Measurements from ENCODE around the gene DDX24.

DDX24 gene

GRCh38 chr14:94112513-94113063 is 31.6 kb upstream of the DDX24 start:
- TF ChIP-seq TCF12 (IDR thresholded peaks at IDR 0.05; ENCODE audit: low read depth), result no peak
- TF ChIP-seq ZBTB7A (IDR thresholded peaks at IDR 0.05; ENCODE audit: low read depth), result no peak
- no peak for TF ChIP-seq CEBPB (IDR thresholded peaks at IDR 0.05)
- TF ChIP-seq RAD21 (IDR thresholded peaks at IDR 0.05; ENCODE audit: low read depth), result no peak
- no peak for TF ChIP-seq TEAD4 (IDR thresholded peaks at IDR 0.05)
- TF ChIP-seq NFIC (IDR thresholded peaks at IDR 0.05), result no peak
- TF ChIP-seq, protein P1, sequence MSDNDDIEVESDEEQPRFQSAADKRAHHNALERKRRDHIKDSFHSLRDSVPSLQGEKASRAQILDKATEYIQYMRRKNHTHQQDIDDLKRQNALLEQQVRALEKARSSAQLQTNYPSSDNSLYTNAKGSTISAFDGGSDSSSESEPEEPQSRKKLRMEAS (IDR thresholded peaks at IDR 0.05), result no peak
- no peak for TF ChIP-seq EP300 (IDR thresholded peaks at IDR 0.05; ENCODE audit: borderline replicate concordance)
- TF ChIP-seq REST (IDR thresholded peaks at IDR 0.05; ENCODE audit: low read depth), result no peak

DNA sequence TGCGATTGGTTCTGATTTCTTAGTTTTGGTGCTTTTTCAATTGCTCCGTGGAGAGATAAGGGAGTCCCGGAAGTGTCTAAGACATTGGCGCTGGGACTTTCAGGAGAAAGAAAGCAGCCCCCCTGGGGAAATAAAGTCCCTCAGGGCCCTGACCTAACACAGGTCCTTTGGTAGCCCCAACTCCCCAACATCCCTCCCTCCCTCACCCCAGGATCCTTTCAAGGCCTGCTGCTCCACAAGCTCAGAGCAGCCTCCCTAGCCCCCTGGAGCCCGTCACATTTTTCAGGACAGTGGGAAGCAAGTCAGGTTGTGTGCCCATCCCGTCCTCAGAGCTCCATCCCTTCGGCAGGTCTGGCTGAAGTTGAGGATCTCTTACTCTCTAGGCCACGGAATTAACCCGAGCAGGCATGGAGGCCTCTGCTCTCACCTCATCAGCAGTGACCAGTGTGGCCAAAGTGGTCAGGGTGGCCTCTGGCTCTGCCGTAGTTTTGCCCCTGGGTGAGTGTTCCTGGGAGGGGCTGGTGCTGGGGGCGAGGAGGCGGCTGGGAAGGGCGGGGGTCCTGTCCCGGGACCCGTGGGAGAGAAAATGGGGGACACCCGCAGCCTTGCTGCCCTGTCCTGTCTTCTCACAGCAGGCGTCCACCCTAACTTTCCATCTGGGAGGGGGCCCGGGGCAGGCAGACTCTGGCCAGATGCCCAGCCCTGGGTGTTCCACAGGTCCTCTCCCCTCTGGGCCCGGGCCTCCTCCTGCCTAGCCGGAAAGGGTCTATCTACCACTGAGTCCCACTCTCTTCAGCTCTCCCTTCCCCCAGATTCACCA is 30.5 kb upstream of the DDX24 start:
- no peak for TF ChIP-seq NFIC (IDR thresholded peaks at IDR 0.05)
- no peak for TF ChIP-seq TAF1 (IDR thresholded peaks at IDR 0.05; ENCODE audit: low read depth)
- TF ChIP-seq TEAD4 (IDR thresholded peaks at IDR 0.05), result no peak
- TF ChIP-seq CREB1 (IDR thresholded peaks at IDR 0.05; ENCODE audit: low read depth), result no peak
- TF ChIP-seq TCF12 (IDR thresholded peaks at IDR 0.05; ENCODE audit: low read depth), result no peak

DNA sequence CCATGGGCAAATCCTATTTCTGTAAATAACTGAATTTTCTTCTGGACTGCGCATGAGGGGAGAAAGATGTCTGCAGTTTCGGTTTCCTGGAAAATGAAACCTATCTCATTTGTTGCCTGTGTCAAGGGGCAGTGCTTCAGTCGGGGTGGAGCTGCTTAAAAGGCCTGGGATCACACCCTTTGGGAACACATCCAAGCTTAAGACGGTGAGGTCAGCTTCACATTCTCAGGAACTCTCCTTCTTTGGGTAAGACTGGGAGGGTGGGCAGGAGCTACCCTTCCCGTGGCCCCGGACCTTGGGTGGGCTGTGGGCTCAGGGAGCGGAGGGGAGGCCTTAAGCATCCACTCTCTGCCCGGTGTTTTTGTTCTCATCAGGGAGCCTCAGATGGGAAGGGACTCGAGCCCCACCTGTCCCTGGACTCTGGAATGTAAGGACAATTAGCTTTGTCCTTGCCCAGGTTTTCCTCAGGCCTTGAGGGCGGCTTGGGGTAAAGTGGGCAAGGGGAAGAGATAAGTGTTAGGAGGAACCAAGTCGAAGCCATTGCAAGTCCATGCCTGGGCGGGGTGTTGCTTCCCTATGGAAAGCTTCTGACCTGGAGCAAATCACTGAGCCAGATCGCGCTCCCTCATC is 29.7 kb upstream of the DDX24 start, which contains the start of gene IFI27:
TSS of gene IFI27 (plus strand) at position 185 of the 630 bp plus-strand sequence.
- TF ChIP-seq TEAD4 (IDR thresholded peaks at IDR 0.05) (0 out of 2 replicates have a peak, but pooled peaks have one; percentile 8), ZBTB7A (IDR thresholded peaks at IDR 0.05; ENCODE audit: low read depth) (no peak)

DNA sequence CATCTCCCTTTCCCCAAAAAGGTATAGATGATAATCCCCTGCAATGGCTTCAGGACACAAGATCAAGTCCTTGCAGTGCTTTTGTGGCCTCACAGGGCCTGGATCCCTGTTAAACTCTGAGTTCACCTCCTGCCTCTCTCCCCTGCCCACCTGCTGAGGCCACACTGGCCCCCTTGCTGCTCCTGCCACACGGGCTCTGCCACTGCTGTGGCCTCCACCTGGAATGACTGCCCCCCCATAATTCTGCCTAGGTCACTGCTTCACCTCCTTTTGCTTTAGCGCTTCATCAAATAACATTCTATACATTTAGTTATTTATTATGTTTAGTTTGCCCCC is 28.9 kb upstream of the DDX24 start:
- TF ChIP-seq FOXM1 (IDR thresholded peaks at IDR 0.05; ENCODE audit: borderline replicate concordance, low read depth), result no peak
- no peak for TF ChIP-seq CREB1 (IDR thresholded peaks at IDR 0.05; ENCODE audit: low read depth)
- TF ChIP-seq TCF12 (IDR thresholded peaks at IDR 0.05; ENCODE audit: low read depth), result no peak
- no peak for TF ChIP-seq EGR1 (IDR thresholded peaks at IDR 0.05)
- no peak for TF ChIP-seq USF1 (IDR thresholded peaks at IDR 0.05)
- TF ChIP-seq RAD21 (IDR thresholded peaks at IDR 0.05; ENCODE audit: low read depth), result no peak
- TF ChIP-seq YY1 (IDR thresholded peaks at IDR 0.05; ENCODE audit: low read depth), result no peak
- no peak for TF ChIP-seq REST (IDR thresholded peaks at IDR 0.05; ENCODE audit: low read depth)
- no peak for TF ChIP-seq TAF1 (IDR thresholded peaks at IDR 0.05; ENCODE audit: low read depth)
- TF ChIP-seq ZBTB7A (IDR thresholded peaks at IDR 0.05; ENCODE audit: low read depth), result no peak
- no peak for TF ChIP-seq CEBPB (IDR thresholded peaks at IDR 0.05)
- no peak for TF ChIP-seq EP300 (IDR thresholded peaks at IDR 0.05; ENCODE audit: borderline replicate concordance)
- TF ChIP-seq TEAD4 (IDR thresholded peaks at IDR 0.05), result no peak
- TF ChIP-seq NFIC (IDR thresholded peaks at IDR 0.05), result no peak
- TF ChIP-seq, protein P1 (IDR thresholded peaks at IDR 0.05), result no peak

DNA sequence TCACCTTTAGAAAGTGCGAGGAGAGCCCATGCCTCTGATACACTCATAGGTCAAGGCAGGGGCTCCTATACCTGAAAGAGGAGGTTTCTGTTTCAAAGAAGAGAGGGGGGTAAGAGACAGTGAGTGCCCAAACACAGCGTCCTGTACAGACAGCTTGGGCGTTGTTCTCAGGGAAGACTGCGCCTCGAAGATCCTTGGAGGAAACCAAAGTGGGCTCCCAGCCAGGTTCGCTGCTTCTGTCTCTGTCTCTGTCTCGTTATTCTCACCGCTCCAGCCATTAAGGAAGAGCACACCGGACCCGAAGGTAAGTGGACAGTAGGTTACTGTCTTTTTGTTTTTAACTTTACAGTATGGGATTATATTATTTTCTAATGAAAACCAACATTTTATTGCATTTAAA is 23.7 kb upstream of the DDX24 start:
- TF ChIP-seq TEAD4 (IDR thresholded peaks at IDR 0.05), result no peak
- no peak for TF ChIP-seq RAD21 (IDR thresholded peaks at IDR 0.05; ENCODE audit: low read depth)
- no peak for TF ChIP-seq CREB1 (IDR thresholded peaks at IDR 0.05; ENCODE audit: low read depth)
- TF ChIP-seq NFIC (IDR thresholded peaks at IDR 0.05), result no peak

DNA sequence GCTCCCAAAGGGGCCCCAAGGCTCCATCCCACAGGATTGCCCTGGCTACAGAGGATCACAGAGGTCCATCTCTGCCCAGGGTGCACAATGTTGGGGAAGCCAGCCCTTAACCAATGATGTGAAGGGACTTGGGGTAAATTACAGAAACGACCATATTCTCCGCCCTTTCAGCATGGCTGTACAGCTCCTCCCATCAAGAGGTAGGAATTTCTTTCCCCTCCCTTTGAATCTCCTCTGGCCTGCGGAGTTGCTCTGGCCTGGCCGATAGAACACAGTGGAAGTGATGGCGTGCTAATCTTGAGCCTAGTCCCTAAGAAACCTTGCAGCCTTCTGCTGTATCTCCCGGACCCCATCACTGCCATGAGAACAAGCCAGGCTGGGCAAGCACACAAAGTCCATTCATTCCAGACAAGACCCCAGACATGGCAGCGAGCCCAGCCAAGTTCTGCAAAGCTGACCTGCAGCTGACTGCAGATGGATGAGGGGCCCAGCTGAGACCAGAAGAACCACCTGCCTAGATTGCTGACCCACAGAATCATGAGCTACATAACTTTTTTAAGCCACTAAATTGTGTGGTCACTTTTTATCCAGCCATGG is 22.6 kb upstream of the DDX24 start:
- TF ChIP-seq REST (IDR thresholded peaks at IDR 0.05; ENCODE audit: low read depth), result no peak
- TF ChIP-seq TAF1 (IDR thresholded peaks at IDR 0.05; ENCODE audit: low read depth), result no peak
- TF ChIP-seq FOXM1 (IDR thresholded peaks at IDR 0.05; ENCODE audit: borderline replicate concordance, low read depth), result no peak
- no peak for TF ChIP-seq TEAD4 (IDR thresholded peaks at IDR 0.05)
- no peak for TF ChIP-seq RAD21 (IDR thresholded peaks at IDR 0.05; ENCODE audit: low read depth)
- no peak for TF ChIP-seq EGR1 (IDR thresholded peaks at IDR 0.05)
- TF ChIP-seq CEBPB (IDR thresholded peaks at IDR 0.05), result no peak
- TF ChIP-seq ZBTB7A (IDR thresholded peaks at IDR 0.05; ENCODE audit: low read depth), result no peak
- TF ChIP-seq, protein P1 (IDR thresholded peaks at IDR 0.05), result no peak

Data from Ishikawa (cell line).